ENCODE data around the gene POLDIP2. TPM values are rescaled to one million over a fixed set of nuclear protein-coding genes. Genes with fewer than 3 reads are reported as not detected.

Gene POLDIP2
- total and polyA plus RNA-seq, 2 donors (not counting 1 experiment from before 2014, with no cell fraction given), result 79.3 to 89.2 TPM

DNA sequence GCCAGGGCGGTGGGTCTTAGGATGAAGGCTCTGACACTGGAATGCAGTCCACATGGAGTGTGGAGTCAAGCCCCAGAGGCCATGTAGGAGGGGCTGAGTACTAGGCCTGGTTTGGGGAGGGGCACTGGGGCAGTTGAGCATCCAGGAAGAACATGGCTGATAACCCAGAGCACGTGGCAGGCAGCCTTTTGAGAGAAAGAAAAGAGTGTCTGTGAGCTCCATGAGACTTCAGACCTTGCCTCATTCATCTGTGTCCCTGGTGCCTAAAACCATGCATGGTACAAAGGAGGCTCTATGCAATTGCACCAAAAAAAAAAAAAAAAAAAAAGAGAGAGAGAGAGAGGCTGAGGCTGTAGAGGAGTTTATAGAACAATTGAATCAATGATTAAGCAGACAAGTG, 34.1 kb upstream of the POLDIP2 start:
- no peak for DNase-seq (ENCODE audit: low read depth in 2 of 2)
- H3K4me1 ChIP-seq (ENCODE audit: control insufficient read depth, extremely low read depth, insufficient read depth, low read length), result no peaks in the 10 kb centered on the region
- H4K20me1 ChIP-seq (ENCODE audit: control insufficient read depth, extremely low read depth, insufficient read depth, low read length), result no peaks in the 10 kb centered on the region
- H3K4me3 ChIP-seq (replicated peaks in 1 of 4; ENCODE audit: control extremely low read depth in 1 of 4, insufficient read depth in 1 of 4, low read depth in 3 of 4, low read length in 4 of 4), result no peak overlapping the region
- H3K9me3 ChIP-seq (ENCODE audit: control insufficient read depth, insufficient read depth, low read depth, low read length), result no peaks in the 10 kb centered on the region
- no peak overlapping the region for H3K27ac ChIP-seq (ENCODE audit: insufficient read depth, low read length)
- H3K9ac ChIP-seq (ENCODE audit: insufficient read depth, low read length), result no peak overlapping the region
- no peak overlapping the region for H3K4me2 ChIP-seq (ENCODE audit: extremely low read depth, insufficient read depth, low read length)
- H3K79me2 ChIP-seq (ENCODE audit: control insufficient read depth, insufficient read depth, low read length), result no peaks in the 10 kb centered on the region
- H3K27me3 ChIP-seq (ENCODE audit: control insufficient read depth, insufficient read depth, low read length), result no peaks in the 10 kb centered on the region
- TF ChIP-seq EZH2 (IDR thresholded peaks at IDR 0.05; ENCODE audit: low read length, missing control alignments), result no peak
- no peak for TF ChIP-seq CTCF (conservative IDR thresholded peaks at IDR 0.05 in 1 of 2, IDR thresholded peaks at IDR 0.05 in 1 of 2; ENCODE audit: low read depth in 1 of 2, low read length in 2 of 2)
- no peak overlapping the region for H2AFZ ChIP-seq (ENCODE audit: low read length)
- H3K36me3 ChIP-seq (ENCODE audit: control insufficient read depth, insufficient read depth, low read length), result peaks cover 5% of the 10 kb centered on the region

DNA sequence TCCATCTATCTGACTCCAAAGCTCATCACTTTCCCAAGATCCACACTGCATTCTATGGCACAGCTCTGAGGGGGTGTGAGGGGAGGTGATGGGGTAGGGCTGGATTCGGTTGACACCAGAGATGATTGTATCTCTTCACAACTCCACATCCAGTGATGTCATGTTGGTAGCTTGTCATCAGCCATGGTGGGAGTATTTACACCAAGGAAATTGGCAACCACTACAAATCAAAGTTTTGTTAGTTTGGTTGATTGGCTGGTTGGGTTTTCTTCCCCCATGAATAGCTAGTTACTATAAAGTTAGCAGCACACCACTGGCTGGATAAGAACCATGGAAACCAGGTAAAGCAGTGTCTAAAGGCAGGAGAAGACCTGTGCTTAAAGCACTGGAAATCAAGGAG, 33.7 kb upstream of the POLDIP2 start:
- DNase-seq (ENCODE audit: low read depth in 2 of 2), result no peak
- Histone ChIP-seq H3K36me3 (ENCODE audit: control insufficient read depth, insufficient read depth, low read length) (peaks cover 5% of the 10 kb centered on the region), H3K4me3 (replicated peaks in 1 of 4; ENCODE audit: control extremely low read depth in 1 of 4, insufficient read depth in 1 of 4, low read depth in 3 of 4, low read length in 4 of 4) (no peak overlapping the region), H3K9ac (ENCODE audit: insufficient read depth, low read length) (no peak overlapping the region), H3K27ac (ENCODE audit: insufficient read depth, low read length) (no peak overlapping the region), H3K4me1 (ENCODE audit: control insufficient read depth, extremely low read depth, insufficient read depth, low read length) (no peaks in the 10 kb centered on the region), H4K20me1 (ENCODE audit: control insufficient read depth, extremely low read depth, insufficient read depth, low read length) (no peaks in the 10 kb centered on the region), H2AFZ (ENCODE audit: low read length) (no peak overlapping the region), H3K79me2 (ENCODE audit: control insufficient read depth, insufficient read depth, low read length) (no peaks in the 10 kb centered on the region), H3K27me3 (ENCODE audit: control insufficient read depth, insufficient read depth, low read length) (no peaks in the 10 kb centered on the region), H3K4me2 (ENCODE audit: extremely low read depth, insufficient read depth, low read length) (no peak overlapping the region), H3K9me3 (ENCODE audit: control insufficient read depth, insufficient read depth, low read depth, low read length) (no peaks in the 10 kb centered on the region)
- TF ChIP-seq CTCF (conservative IDR thresholded peaks at IDR 0.05 in 1 of 2, IDR thresholded peaks at IDR 0.05 in 1 of 2; ENCODE audit: low read depth in 1 of 2, low read length in 2 of 2) (no peak), EZH2 (IDR thresholded peaks at IDR 0.05; ENCODE audit: low read length, missing control alignments) (no peak)

DNA sequence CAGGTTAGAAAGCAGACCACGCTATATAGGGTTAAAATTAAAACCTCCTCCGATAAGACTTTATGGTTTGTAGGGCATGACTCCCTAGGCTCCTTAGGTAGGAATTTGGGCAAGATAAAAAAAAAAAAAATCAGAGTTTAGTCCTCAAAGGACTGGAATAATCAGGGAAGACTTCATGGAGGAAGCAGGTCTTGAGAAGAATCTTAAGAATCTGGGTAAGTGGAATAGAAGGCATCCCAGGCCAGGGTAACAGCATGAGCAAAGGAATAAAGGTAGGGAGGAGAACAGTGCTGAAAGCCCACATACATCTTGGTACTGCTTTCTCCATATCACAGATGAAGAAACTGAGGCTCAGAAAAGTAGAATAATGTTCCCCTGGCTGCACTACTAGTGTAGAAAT, 33.2 kb upstream of the POLDIP2 start:
- Histone ChIP-seq H2AFZ (ENCODE audit: low read length) (no peak overlapping the region), H3K4me3 (replicated peaks in 1 of 4; ENCODE audit: control extremely low read depth in 1 of 4, insufficient read depth in 1 of 4, low read depth in 3 of 4, low read length in 4 of 4) (no peak overlapping the region), H3K4me1 (ENCODE audit: control insufficient read depth, extremely low read depth, insufficient read depth, low read length) (no peaks in the 10 kb centered on the region), H3K4me2 (ENCODE audit: extremely low read depth, insufficient read depth, low read length) (no peak overlapping the region), H3K9me3 (ENCODE audit: control insufficient read depth, insufficient read depth, low read depth, low read length) (no peaks in the 10 kb centered on the region), H3K36me3 (ENCODE audit: control insufficient read depth, insufficient read depth, low read length) (peaks cover 4% of the 10 kb centered on the region), H3K27me3 (ENCODE audit: control insufficient read depth, insufficient read depth, low read length) (no peaks in the 10 kb centered on the region), H3K79me2 (ENCODE audit: control insufficient read depth, insufficient read depth, low read length) (no peaks in the 10 kb centered on the region), H3K27ac (ENCODE audit: insufficient read depth, low read length) (no peak overlapping the region), H4K20me1 (ENCODE audit: control insufficient read depth, extremely low read depth, insufficient read depth, low read length) (no peaks in the 10 kb centered on the region), H3K9ac (ENCODE audit: insufficient read depth, low read length) (no peak overlapping the region)
- no peak for DNase-seq (ENCODE audit: low read depth in 2 of 2)
- TF ChIP-seq EZH2 (IDR thresholded peaks at IDR 0.05; ENCODE audit: low read length, missing control alignments), result no peak

Measured in fibroblast of lung (primary cell).